H9 (cell line): Measurements from ENCODE around the gene VARS1. TPM values are rescaled to one million over a fixed set of nuclear protein-coding genes. Genes with fewer than 3 reads are reported as not detected.

Experiments used
- DNase-seq: peaks from one replicate; pipeline ENCODE4 v3.0.0-alpha.2; 2017
- H2AFZ ChIP-seq: one replicate; pipeline ENCODE4 v1.6.1; 2013; ENCODE audit warnings: mild to moderate bottlenecking, low read length, control low read depth, moderate library complexity
- H2AK5ac ChIP-seq: 2 replicates; pipeline ENCODE4 v1.6.1; 2013; ENCODE audit warnings: low read length, control low read depth, mixed read lengths; ENCODE audit not compliant: insufficient read length
- H2BK120ac ChIP-seq: one replicate; pipeline ENCODE4 v1.6.1; 2013; ENCODE audit warnings: low read depth, mild to moderate bottlenecking, low read length, control low read depth, inconsistent platforms; ENCODE audit not compliant: poor library complexity, severe bottlenecking
- H2BK12ac ChIP-seq: 2 replicates; pipeline ENCODE4 v1.6.1; 2013; ENCODE audit warnings: low read length, control low read depth, mixed read lengths, low read depth; ENCODE audit not compliant: insufficient read length
- H2BK15ac ChIP-seq: 2 replicates; pipeline ENCODE4 v1.6.1; 2013; ENCODE audit warnings: low read depth, low read length, control low read depth
- H2BK20ac ChIP-seq: one replicate; pipeline ENCODE4 v1.6.1; 2013; ENCODE audit warnings: low read depth, mild to moderate bottlenecking, low read length, control low read depth, inconsistent platforms; ENCODE audit not compliant: poor library complexity, severe bottlenecking
- H2BK5ac ChIP-seq: 2 replicates; pipeline ENCODE4 v1.6.1; 2013; ENCODE audit warnings: low read length, control low read depth, mixed read lengths; ENCODE audit not compliant: insufficient read length
- H3K14ac ChIP-seq: 2 replicates; pipeline ENCODE4 v1.6.1; 2013; ENCODE audit warnings: low read length, control low read depth; ENCODE audit not compliant: insufficient read depth
- H3K18ac ChIP-seq: 2 replicates; pipeline ENCODE4 v1.6.1; 2013; ENCODE audit warnings: low read depth, mild to moderate bottlenecking, mixed read lengths, low read length, control low read depth; ENCODE audit not compliant: insufficient read length
- H3K23ac ChIP-seq: 2 replicates; pipeline ENCODE4 v1.6.1; 2013; ENCODE audit warnings: low read length, control low read depth, mixed read lengths, low read depth; ENCODE audit not compliant: insufficient read length
- H3K23me2 ChIP-seq: 2 replicates; pipeline ENCODE4 v1.6.1; 2013; ENCODE audit warnings: low read depth, mild to moderate bottlenecking, mixed read lengths, low read length, control low read depth; ENCODE audit not compliant: insufficient read length, poor library complexity, severe bottlenecking
- H3K27ac ChIP-seq: 2 replicates; pipeline ENCODE4 v1.5.1; 2013; ENCODE audit warnings: low read length, control low read depth, mixed read lengths, low read depth; ENCODE audit not compliant: insufficient read length
- H3K27me3 ChIP-seq: 2 replicates; pipeline ENCODE4 v1.6.1; 2013; ENCODE audit warnings: low read length, control low read depth, inconsistent platforms; ENCODE audit not compliant: insufficient read depth
- H3K4ac ChIP-seq: 2 replicates; pipeline ENCODE4 v1.6.1; 2013; ENCODE audit warnings: low read depth, mild to moderate bottlenecking, control low read depth, inconsistent platforms, low read length, moderate library complexity
- H3K4me1 ChIP-seq: 2 replicates; pipeline ENCODE4 v1.6.1; 2013; ENCODE audit warnings: low read length, control low read depth, inconsistent platforms; ENCODE audit not compliant: insufficient read depth
- H3K4me2 ChIP-seq: 2 replicates; pipeline ENCODE4 v1.6.1; 2013; ENCODE audit warnings: low read length, control low read depth, mixed read lengths; ENCODE audit not compliant: insufficient read length, insufficient read depth
- H3K56ac ChIP-seq: 2 replicates; pipeline ENCODE4 v1.6.1; 2013; ENCODE audit warnings: low read depth, mild to moderate bottlenecking, mixed read lengths, low read length, control low read depth; ENCODE audit not compliant: insufficient read length
- H3K79me1 ChIP-seq: 2 replicates; pipeline ENCODE4 v1.6.1; 2013; ENCODE audit warnings: low read depth, mild to moderate bottlenecking, moderate library complexity, low read length, control low read depth, inconsistent platforms; ENCODE audit not compliant: insufficient read depth, poor library complexity, severe bottlenecking
- H3K79me2 ChIP-seq: 2 replicates; pipeline ENCODE4 v1.6.1; 2013; ENCODE audit warnings: low read length, control low read depth, inconsistent platforms; ENCODE audit not compliant: insufficient read depth
- H3K9ac ChIP-seq: 2 replicates; pipeline ENCODE4 v1.6.1; 2013; ENCODE audit warnings: low read length, control low read depth, mixed read lengths; ENCODE audit not compliant: insufficient read length; ENCODE audit errors: extremely low read depth
- H3K9me3 ChIP-seq: one replicate; pipeline ENCODE4 v1.6.1; 2013; ENCODE audit warnings: low read depth, low read length, inconsistent platforms; ENCODE audit not compliant: control insufficient read depth
- H3T11ph ChIP-seq: one replicate; pipeline ENCODE4 v1.6.1; 2013; ENCODE audit warnings: mild to moderate bottlenecking, low read length, control low read depth, inconsistent platforms
- H4K20me1 ChIP-seq: one replicate; pipeline ENCODE4 v1.6.1; 2013; ENCODE audit not compliant: control insufficient read depth, insufficient read length, insufficient read depth
- H4K5ac ChIP-seq: 2 replicates; pipeline ENCODE4 v1.6.1; 2013; ENCODE audit warnings: low read depth, mild to moderate bottlenecking, mixed read lengths, low read length, control low read depth; ENCODE audit not compliant: insufficient read length
- H4K8ac ChIP-seq: replicated peaks from 2 replicates; pipeline ENCODE4 v1.6.1; 2013; ENCODE audit warnings: low read length, control low read depth, mixed read lengths, low read depth; ENCODE audit not compliant: insufficient read length
- H4K91ac ChIP-seq: 2 replicates; pipeline ENCODE4 v1.6.1; 2013; ENCODE audit warnings: low read depth, mild to moderate bottlenecking, moderate library complexity, mixed read lengths, low read length, control low read depth; ENCODE audit not compliant: insufficient read length
- H3K27ac Mint-ChIP-seq, 3 experiments: 2 replicates in 2 of 3; 3 replicates in 1 of 3; pipeline ENCODE4 v1.8.0; 2020 to 2021; ENCODE audit warnings: mixed read lengths in 3 of 3, mild to moderate bottlenecking in 1 of 3, moderate library complexity in 1 of 3
- H3K27me3 Mint-ChIP-seq: 2 replicates; pipeline ENCODE4 v1.8.0; 2021; ENCODE audit warnings: low read depth, mild to moderate bottlenecking, moderate library complexity, mixed read lengths
- H3K36me3 Mint-ChIP-seq, 3 experiments: 2 replicates in 2 of 3; 3 replicates in 1 of 3; pipeline ENCODE4 v1.8.0; 2020 to 2021; ENCODE audit warnings: low read depth in 3 of 3, mixed read lengths in 3 of 3; ENCODE audit not compliant: insufficient read depth in 1 of 3
- H3K4me1 Mint-ChIP-seq, 2 experiments: 2 replicates each; pipeline ENCODE4 v1.8.0; 2020; ENCODE audit warnings: mixed read lengths in 2 of 2
- H3K4me3 Mint-ChIP-seq, 2 experiments: 2 replicates in 1 of 2; 3 replicates in 1 of 2; pipeline ENCODE4 v1.8.0; 2020 to 2021; ENCODE audit warnings: mild to moderate bottlenecking in 2 of 2, mixed read lengths in 2 of 2, moderate library complexity in 1 of 2
- H3K9me3 Mint-ChIP-seq, 2 experiments: 2 replicates in 1 of 2; 3 replicates in 1 of 2; pipeline ENCODE4 v1.8.0; 2020; ENCODE audit warnings: mild to moderate bottlenecking in 2 of 2, mixed read lengths in 2 of 2, moderate library complexity in 1 of 2
- WGBS: extraction: QIAGEN DNeasy Blood & Tissue Kit; methylation state at CpG from one replicate; pipeline ENCODE4 v1.1.7; 2013; ENCODE audit warnings: missing lambda C conversion rate, low lambda C conversion rate, mixed read lengths; ENCODE audit not compliant: insufficient read length; ENCODE audit errors: extremely low coverage; 5-methylcytosine and 5-hydroxymethylcytosine counted together
- total RNA-seq: library from RNA; stranded (reverse); gene quantifications from 2 replicates; pipeline ENCODE4 v1.2.1, GENCODE V29; 2021
- TF ChIP-seq, protein P1 (sequence below): fragments of 200-600 bp; sonication (generic); conservative IDR thresholded peaks from 3 replicates; pipeline ENCODE4 v1.8.0; 2021; ENCODE audit warnings: antibody characterized with exemption, mild to moderate bottlenecking

VARS1 gene
- total RNA-seq, 1 experiment from 2014 or later: 154 TPM

DNA sequence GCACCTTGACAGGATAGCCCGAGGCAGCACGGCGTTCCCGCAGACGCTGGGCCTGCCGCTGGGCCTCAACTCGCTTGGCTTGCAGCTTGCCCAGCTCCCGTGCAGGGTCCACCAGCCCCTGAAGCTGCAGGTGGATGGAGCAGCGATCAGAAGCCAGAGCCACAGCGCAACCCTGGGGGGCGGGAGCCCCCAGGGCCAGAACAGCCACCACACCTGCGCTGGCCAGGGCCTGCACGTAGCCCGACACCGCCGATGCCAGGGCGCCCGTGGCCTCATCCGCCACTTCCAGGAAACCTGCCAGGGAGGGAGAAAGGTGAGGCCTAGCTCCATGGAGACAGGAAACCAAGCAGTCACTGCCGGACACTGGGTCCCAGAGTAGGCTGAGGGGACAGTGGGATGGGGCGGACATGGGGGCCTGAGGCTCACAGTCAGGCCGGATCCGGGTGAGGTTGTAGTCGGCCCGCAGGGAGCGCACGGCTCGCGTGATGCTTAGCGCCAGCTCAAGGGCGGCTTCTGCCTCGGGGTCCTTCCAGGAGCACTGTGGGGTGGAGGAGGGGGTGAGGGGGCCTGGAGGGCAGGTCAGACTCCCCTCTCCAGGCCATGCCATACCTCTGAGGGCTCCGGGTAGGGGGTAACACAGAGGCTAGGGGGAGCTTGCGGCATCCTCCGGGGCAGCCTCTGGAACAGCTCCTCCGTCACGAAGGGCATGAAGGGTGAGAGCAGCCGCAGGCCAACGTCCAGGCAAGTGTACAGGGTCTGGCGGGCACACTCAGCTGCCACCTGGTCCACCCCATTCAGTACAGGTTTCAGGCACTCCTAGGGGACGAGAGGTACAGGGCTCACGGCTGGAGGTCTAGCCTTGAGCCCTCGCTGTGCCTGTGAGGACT is 16.3 kb downstream of the VARS1 start:
- no peak overlapping the region for H3K27ac Mint-ChIP-seq
- Histone ChIP-seq H3K27me3 (no peaks in the 10 kb centered on the region), H2AK5ac (no peak overlapping the region), H4K5ac (no peak overlapping the region), H3K23me2 (no peaks in the 10 kb centered on the region), H2AFZ (no peak overlapping the region), H3K4ac (no peak overlapping the region), H3K14ac (no peak overlapping the region), H4K20me1 (no peaks in the 10 kb centered on the region), H3K4me1 (no peaks in the 10 kb centered on the region), H3T11ph (no peak overlapping the region), H2BK12ac (no peak overlapping the region), H3K79me2 (no peaks in the 10 kb centered on the region), H3K4me2 (no peak overlapping the region), H2BK5ac (no peak overlapping the region), H3K27ac (no peak overlapping the region), H4K91ac (no peak overlapping the region), H3K56ac (no peak overlapping the region), H2BK20ac (no peak overlapping the region), H2BK120ac (no peak overlapping the region), H3K23ac (no peak overlapping the region), H3K9ac (no peak overlapping the region), H4K8ac (no peak overlapping the region), H3K79me1 (no peaks in the 10 kb centered on the region), H3K9me3 (no peaks in the 10 kb centered on the region), H2BK15ac (no peak overlapping the region), H3K18ac (no peak overlapping the region)
- peaks cover 5 to 10% of the 10 kb centered on the region in 2 experiments; a peak in 3 of 4 replicates for H3K4me1 Mint-ChIP-seq
- peaks cover 37 to 61% (median 44%) of the 10 kb centered on the region in 3 experiments for H3K36me3 Mint-ChIP-seq
- no peak for DNase-seq
- WGBS: no CpG with 5 or more reads among the region's 43 CpGs
- no peak overlapping the region for H3K4me3 Mint-ChIP-seq
- no peaks in the 10 kb centered on the region for H3K27me3 Mint-ChIP-seq
- no peaks in the 10 kb centered on the region for H3K9me3 Mint-ChIP-seq
- TF ChIP-seq, protein P1, sequence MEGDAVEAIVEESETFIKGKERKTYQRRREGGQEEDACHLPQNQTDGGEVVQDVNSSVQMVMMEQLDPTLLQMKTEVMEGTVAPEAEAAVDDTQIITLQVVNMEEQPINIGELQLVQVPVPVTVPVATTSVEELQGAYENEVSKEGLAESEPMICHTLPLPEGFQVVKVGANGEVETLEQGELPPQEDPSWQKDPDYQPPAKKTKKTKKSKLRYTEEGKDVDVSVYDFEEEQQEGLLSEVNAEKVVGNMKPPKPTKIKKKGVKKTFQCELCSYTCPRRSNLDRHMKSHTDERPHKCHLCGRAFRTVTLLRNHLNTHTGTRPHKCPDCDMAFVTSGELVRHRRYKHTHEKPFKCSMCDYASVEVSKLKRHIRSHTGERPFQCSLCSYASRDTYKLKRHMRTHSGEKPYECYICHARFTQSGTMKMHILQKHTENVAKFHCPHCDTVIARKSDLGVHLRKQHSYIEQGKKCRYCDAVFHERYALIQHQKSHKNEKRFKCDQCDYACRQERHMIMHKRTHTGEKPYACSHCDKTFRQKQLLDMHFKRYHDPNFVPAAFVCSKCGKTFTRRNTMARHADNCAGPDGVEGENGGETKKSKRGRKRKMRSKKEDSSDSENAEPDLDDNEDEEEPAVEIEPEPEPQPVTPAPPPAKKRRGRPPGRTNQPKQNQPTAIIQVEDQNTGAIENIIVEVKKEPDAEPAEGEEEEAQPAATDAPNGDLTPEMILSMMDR: no peak
